Adipocyte (in vitro differentiated cells): ENCODE measurements around the gene GRAMD2A.

ENCODE experiments used
- DNase-seq: peaks from one replicate; pipeline ENCODE4 v3.0.0-alpha.2; 2015; ENCODE audit warnings: low read depth
- H3K27me3 ChIP-seq: replicated peaks from 2 replicates; pipeline ENCODE4 v1.7.0; 2013; ENCODE audit warnings: mild to moderate bottlenecking, low read length, moderate library complexity; ENCODE audit not compliant: control insufficient read depth, insufficient read depth
- H3K36me3 ChIP-seq: 2 replicates; pipeline ENCODE4 v1.7.0; 2013; ENCODE audit warnings: low read length, mild to moderate bottlenecking, moderate library complexity; ENCODE audit not compliant: control insufficient read depth, insufficient read depth, severe bottlenecking
- H3K4me1 ChIP-seq: 2 replicates; pipeline ENCODE4 v1.7.0; 2013; ENCODE audit warnings: mild to moderate bottlenecking, low read length, moderate library complexity; ENCODE audit not compliant: control insufficient read depth, insufficient read depth
- H3K4me3 ChIP-seq: 2 replicates; pipeline ENCODE4 v1.7.0; 2013; ENCODE audit warnings: mild to moderate bottlenecking, low read length, moderate library complexity
- H3K9ac ChIP-seq: 2 replicates; pipeline ENCODE4 v1.7.0; 2013; ENCODE audit warnings: mild to moderate bottlenecking, low read length, moderate library complexity
- H3K9me3 ChIP-seq: 2 replicates; pipeline ENCODE4 v1.7.0; 2013; ENCODE audit warnings: mild to moderate bottlenecking, low read length, moderate library complexity; ENCODE audit not compliant: control insufficient read depth

The GRAMD2A gene

GRCh38 chr15:72197460-72198355 is at the start of gene GRAMD2A:
Gene GRAMD2A (minus strand): TSS chr15:72197787.
- peaks cover 46% of the 10 kb centered on the region for H3K36me3 ChIP-seq
- H3K9ac ChIP-seq: no peak within 1 kb of the TSS
- peaks cover 27% of the 10 kb centered on the region for H3K4me1 ChIP-seq
- H3K4me3 ChIP-seq: peak within 1 kb of the TSS; percentile 54
- DNase-seq: peak; percentile 50
- H3K27me3 ChIP-seq: no peaks in the 10 kb centered on the region
- no peaks in the 10 kb centered on the region for H3K9me3 ChIP-seq

- H3K4me3 ChIP-seq: no peak overlapping the region
- H3K9me3 ChIP-seq: no peaks in the 10 kb centered on the region
- H3K36me3 ChIP-seq: peaks cover 54% of the 10 kb centered on the region
- DNase-seq: no peak
- H3K4me1 ChIP-seq: peaks cover 3% of the 10 kb centered on the region
- H3K27me3 ChIP-seq: no peaks in the 10 kb centered on the region
- H3K9ac ChIP-seq: no peak overlapping the region
These were observed 45.3 kb upstream of the GRAMD2A start for GRCh38 chr15:72242775-72243370.

GRCh38 chr15:72239652-72240051 is 42.1 kb upstream of the GRAMD2A start:
- Histone ChIP-seq H3K4me3 (no peak overlapping the region), H3K9me3 (no peaks in the 10 kb centered on the region), H3K36me3 (peaks cover 46% of the 10 kb centered on the region), H3K4me1 (peaks cover 18% of the 10 kb centered on the region), H3K9ac (no peak overlapping the region), H3K27me3 (no peaks in the 10 kb centered on the region)
- DNase-seq: no peak

GRCh38 chr15:72238586-72238985 is 41.0 kb upstream of the GRAMD2A start:
- Histone ChIP-seq H3K9me3 (no peaks in the 10 kb centered on the region), H3K4me3 (no peak overlapping the region), H3K27me3 (no peaks in the 10 kb centered on the region), H3K9ac (no peak overlapping the region), H3K36me3 (peaks cover 37% of the 10 kb centered on the region), H3K4me1 (peaks cover 18% of the 10 kb centered on the region)
- no peak for DNase-seq

DNA sequence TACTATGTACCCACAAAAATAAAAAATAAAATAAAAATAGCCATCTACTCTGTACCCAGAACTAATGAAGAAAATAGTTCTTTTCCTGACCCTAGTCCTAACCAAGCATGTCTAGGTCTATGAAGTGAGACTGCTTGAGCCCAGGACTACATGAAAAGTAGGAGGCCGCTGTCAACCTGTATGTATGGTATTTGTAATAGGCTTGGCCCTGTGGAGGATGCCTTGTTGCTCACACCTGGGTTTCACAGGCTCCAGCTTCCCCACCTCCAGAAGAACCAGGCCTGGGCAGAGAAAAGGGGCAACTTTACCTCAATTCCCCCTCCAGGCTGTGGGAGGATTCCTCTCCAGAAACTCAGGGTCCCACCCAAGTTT is 40.3 kb upstream of the GRAMD2A start:
- Histone ChIP-seq H3K36me3 (peaks cover 30% of the 10 kb centered on the region), H3K9me3 (no peaks in the 10 kb centered on the region), H3K9ac (peak overlapping the region; percentile 47), H3K4me3 (no peak overlapping the region), H3K27me3 (no peaks in the 10 kb centered on the region), H3K4me1 (peaks cover 20% of the 10 kb centered on the region)
- no peak for DNase-seq

DNA sequence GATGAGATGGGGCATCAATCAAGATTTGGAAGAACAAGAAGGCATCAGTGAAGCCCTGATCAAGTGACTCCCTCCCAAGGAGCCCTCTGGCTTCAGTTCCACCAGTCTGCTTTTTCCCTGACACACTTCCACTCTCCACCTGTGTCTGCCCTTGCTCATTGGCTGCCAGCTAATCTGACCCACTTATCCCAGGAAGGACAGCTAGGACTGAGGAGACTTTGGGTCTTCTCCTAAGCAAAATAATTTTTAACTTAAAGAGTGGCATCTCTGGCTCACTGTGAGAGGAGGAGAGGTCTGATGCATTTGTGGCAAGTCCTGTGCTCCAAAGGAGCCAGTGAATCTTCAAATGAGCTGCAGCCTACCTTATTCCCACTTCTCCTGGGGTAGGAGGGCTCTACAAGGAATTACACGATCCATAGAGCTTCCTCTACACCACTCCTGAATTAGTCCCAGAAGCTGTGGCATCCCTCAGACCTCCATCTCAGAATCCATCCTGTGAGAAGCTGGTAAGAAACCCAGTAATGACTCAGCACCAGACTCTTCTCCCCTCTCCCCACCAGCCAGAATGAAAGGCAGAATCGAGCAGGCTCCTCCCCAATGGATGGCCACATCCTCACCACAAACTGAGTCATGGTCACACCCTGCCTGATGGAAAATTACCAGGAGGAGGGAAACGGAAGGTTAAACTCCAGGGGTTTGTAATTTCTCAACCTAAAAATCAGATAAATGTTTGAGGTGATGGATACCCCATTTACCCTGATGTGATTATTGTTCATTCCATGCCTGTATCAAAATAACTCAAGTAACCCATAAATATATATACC is 39.7 kb upstream of the GRAMD2A start:
- Histone ChIP-seq H3K9ac (peak overlapping the region; percentile 75), H3K9me3 (no peaks in the 10 kb centered on the region), H3K27me3 (no peaks in the 10 kb centered on the region), H3K36me3 (peaks cover 24% of the 10 kb centered on the region), H3K4me1 (peaks cover 26% of the 10 kb centered on the region), H3K4me3 (peak overlapping the region; percentile 71)
- peak; percentile 98 for DNase-seq

GRCh38 chr15:72236381-72237003 is 38.9 kb upstream of the GRAMD2A start:
- Histone ChIP-seq H3K27me3 (no peaks in the 10 kb centered on the region), H3K36me3 (peaks cover 16% of the 10 kb centered on the region), H3K9me3 (no peaks in the 10 kb centered on the region), H3K9ac (peak overlapping the region; percentile 75), H3K4me1 (peaks cover 26% of the 10 kb centered on the region), H3K4me3 (peak overlapping the region; percentile 71)
- no peak for DNase-seq

DNA sequence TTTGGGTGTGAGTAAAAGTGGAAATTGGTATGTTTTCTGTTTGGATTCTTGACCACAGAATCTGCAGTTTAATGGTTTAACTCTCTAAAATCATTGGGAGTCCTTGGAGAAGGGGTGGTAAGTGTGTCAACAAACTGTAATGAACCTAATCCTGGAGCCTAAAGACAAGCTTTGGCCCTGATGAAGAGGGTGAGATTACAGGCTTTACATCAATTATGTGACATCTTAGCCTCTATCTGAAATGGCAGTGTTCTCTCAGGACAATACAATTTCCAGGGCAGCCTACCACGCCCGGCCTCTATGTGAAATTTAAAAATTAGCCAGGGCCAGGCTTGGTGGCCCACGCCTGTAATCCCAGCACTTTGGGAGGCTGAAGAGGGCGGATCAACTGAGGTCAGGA is 37.7 kb upstream of the GRAMD2A start:
- no peaks in the 10 kb centered on the region for H3K27me3 ChIP-seq
- no peak overlapping the region for H3K9ac ChIP-seq
- H3K4me1 ChIP-seq: peaks cover 26% of the 10 kb centered on the region
- H3K36me3 ChIP-seq: peaks cover 4% of the 10 kb centered on the region
- no peak for DNase-seq
- H3K4me3 ChIP-seq: no peak overlapping the region
- H3K9me3 ChIP-seq: no peaks in the 10 kb centered on the region

DNA sequence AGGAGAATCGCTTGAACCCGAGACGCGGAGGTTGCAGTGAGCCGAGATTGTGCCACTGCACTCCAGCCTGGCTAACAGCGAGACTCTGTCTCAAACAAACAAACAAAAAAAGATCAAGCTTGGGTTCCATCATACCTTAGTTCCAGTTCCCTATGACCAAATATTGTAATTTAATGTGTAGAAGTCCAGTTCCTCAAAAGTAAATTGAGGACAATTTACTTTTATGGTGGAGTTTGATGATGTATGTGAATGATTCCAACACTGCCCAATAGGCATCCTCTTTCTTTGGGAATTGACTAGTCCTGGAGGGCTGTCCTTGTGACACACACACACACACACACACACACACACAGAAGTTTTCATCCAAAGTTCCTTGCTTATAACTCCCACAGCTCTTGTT is 36.2 kb upstream of the GRAMD2A start:
- H3K9ac ChIP-seq: no peak overlapping the region
- no peaks in the 10 kb centered on the region for H3K27me3 ChIP-seq
- H3K4me3 ChIP-seq: no peak overlapping the region
- H3K36me3 ChIP-seq: no peaks in the 10 kb centered on the region
- no peak for DNase-seq
- no peaks in the 10 kb centered on the region for H3K9me3 ChIP-seq
- H3K4me1 ChIP-seq: peaks cover 34% of the 10 kb centered on the region

- H3K27me3 ChIP-seq: no peaks in the 10 kb centered on the region
- peak; percentile 86 for DNase-seq
- H3K9me3 ChIP-seq: no peaks in the 10 kb centered on the region
- H3K9ac ChIP-seq: peak overlapping the region; percentile 97
- peak overlapping the region; percentile 97 for H3K4me3 ChIP-seq
- peaks cover 38% of the 10 kb centered on the region for H3K4me1 ChIP-seq
- H3K36me3 ChIP-seq: no peaks in the 10 kb centered on the region
These were observed 34.4 kb upstream of the GRAMD2A start for GRCh38 chr15:72231833-72232478.
